SK-N-SH (cell line): ENCODE measurements around the gene ARPC5. TPM values are rescaled to one million over a fixed set of nuclear protein-coding genes. Genes with fewer than 3 reads are reported as not detected.
A peak's percentile ranks its signal among the peaks of the same experiment; 100 is the strongest.

Experiments
- CTCF ChIA-PET: fragments of 300-600, 350-600 bp; formaldehyde crosslinking; extraction: SDS; loops from one replicate; lab custom pipeline; 2021; lab: Yijun Ruan, JAX
- POLR2A ChIA-PET: fragments of 350-600 bp; sonication (Branson Sonifier 250); formaldehyde crosslinking; extraction: SDS; loops from one replicate; lab custom pipeline; 2020; ENCODE audit warnings: antibody characterized with exemption, inconsistent platforms; lab: Yijun Ruan, JAX
- DNase-seq: peaks from one replicate; pipeline ENCODE4 v3.0.0; 2012
- H2AFZ ChIP-seq: fragments of 200-600 bp; sonication (generic); 2 replicates; pipeline ENCODE4 v1.8.1; 2016; ENCODE audit warnings: antibody characterized with exemption, mild to moderate bottlenecking, low read depth
- H3F3A ChIP-seq: fragments of 200-600 bp; sonication (generic); replicated peaks from 2 replicates; pipeline ENCODE3; 2016; ENCODE audit warnings: antibody characterized with exemption, mild to moderate bottlenecking; ENCODE audit not compliant: insufficient read depth
- H3K27ac ChIP-seq, 2 experiments: fragments of 200-500 bp in 1 of 2; fragments of 200-600 bp in 1 of 2; sonication (Bioruptor generic) in 1 of 2; sonication (generic), shearing (Covaris generic) in 1 of 2; 2 replicates each; pipeline versions ENCODE4 v1.5.1 to v1.6.1; 2014 to 2016; ENCODE audit warnings: low read depth in 2 of 2, inconsistent platforms in 1 of 2, low read length in 1 of 2, mild to moderate bottlenecking in 1 of 2, mixed read lengths in 1 of 2
- H3K27me3 ChIP-seq: fragments of 200-600 bp; sonication (generic), shearing (Covaris generic); 2 replicates; pipeline ENCODE4 v1.6.1; 2016; ENCODE audit warnings: mixed run types; ENCODE audit not compliant: insufficient read depth
- H3K36me3 ChIP-seq, 2 experiments: fragments of 200-500 bp in 1 of 2; fragments of 200-600 bp in 1 of 2; sonication (Bioruptor generic) in 1 of 2; sonication (generic) in 1 of 2; replicated peaks in 1 of 2; 2 replicates each; pipeline versions ENCODE3 to v1.5.1; 2014 to 2016; ENCODE audit warnings: low read length in 1 of 2, mild to moderate bottlenecking in 1 of 2; ENCODE audit not compliant: insufficient read depth in 2 of 2, control insufficient read depth in 1 of 2
- H3K4me1 ChIP-seq, 2 experiments: fragments of 200-500 bp in 1 of 2; fragments of 200-600 bp in 1 of 2; sonication (Bioruptor generic) in 1 of 2; sonication (generic), shearing (Covaris generic) in 1 of 2; 2 replicates each; pipeline versions ENCODE4 v1.5.1 to v1.6.1; 2014 to 2016; ENCODE audit warnings: low read depth in 1 of 2, low read length in 1 of 2, mixed run types in 1 of 2; ENCODE audit not compliant: insufficient read depth in 2 of 2, control insufficient read depth in 1 of 2
- H3K4me2 ChIP-seq: fragments of 200-600 bp; sonication (generic), shearing (Covaris generic); 2 replicates; pipeline ENCODE4 v1.6.1; 2017; ENCODE audit warnings: mixed run types
- H3K4me3 ChIP-seq, 2 experiments: fragments of 200-500 bp in 1 of 2; fragments of 200-600 bp in 1 of 2; sonication (Bioruptor generic) in 1 of 2; sonication (generic), shearing (Covaris generic) in 1 of 2; 2 replicates each; pipeline versions ENCODE4 v1.5.1 to v1.8.1; 2014 to 2016; ENCODE audit warnings: low read depth in 2 of 2, inconsistent platforms in 1 of 2, low read length in 1 of 2, mild to moderate bottlenecking in 1 of 2, mixed read lengths in 1 of 2, moderate library complexity in 1 of 2
- H3K79me2 ChIP-seq: fragments of 200-600 bp; sonication (generic); 2 replicates; pipeline ENCODE4 v1.8.1; 2017; ENCODE audit warnings: mild to moderate bottlenecking; ENCODE audit not compliant: insufficient read depth
- H3K9ac ChIP-seq: fragments of 200-600 bp; sonication (generic); 2 replicates; pipeline ENCODE4 v1.6.1; 2017; ENCODE audit warnings: mixed run types
- H3K9me2 ChIP-seq: fragments of 200-600 bp; sonication (generic); 2 replicates; pipeline ENCODE4 v1.6.1; 2017; ENCODE audit warnings: mixed run types
- H3K9me3 ChIP-seq: fragments of 200-600 bp; sonication (generic); 2 replicates; pipeline ENCODE4 v1.6.1; 2017; ENCODE audit warnings: mixed run types, mild to moderate bottlenecking, moderate library complexity
- H4K20me1 ChIP-seq: fragments of 200-600 bp; sonication (generic); 2 replicates; pipeline ENCODE4 v1.6.1; 2017; ENCODE audit warnings: mild to moderate bottlenecking, mixed run types; ENCODE audit not compliant: insufficient read depth
- CHD2 ChIP-seq: fragments of 150-350 bp; IDR thresholded peaks from 2 replicates; pipeline ENCODE4 v1.6.1; 2018; ENCODE audit warnings: low read length; ENCODE audit not compliant: partially characterized antibody
- ELF1 ChIP-seq: IDR thresholded peaks from 2 replicates; pipeline ENCODE4 v1.4.0; 2012
- EZH2phosphoT487 ChIP-seq: fragments of 200-600 bp; sonication (generic); IDR thresholded peaks from 2 replicates; pipeline ENCODE4 v1.6.1; 2017; ENCODE audit warnings: low read depth, mixed run types, mild to moderate bottlenecking, antibody characterized with exemption, moderate library complexity, borderline replicate concordance
- FOSL2 ChIP-seq: IDR thresholded peaks from 2 replicates; pipeline ENCODE4 v1.4.0; 2012; ENCODE audit warnings: low read depth, mild to moderate bottlenecking, moderate library complexity, borderline replicate concordance
- FOXM1 ChIP-seq: IDR thresholded peaks from 2 replicates; pipeline ENCODE4 v1.4.0; 2012; ENCODE audit warnings: low read depth, mild to moderate bottlenecking
- GABPA ChIP-seq: IDR thresholded peaks from 2 replicates; pipeline ENCODE4 v1.4.0; 2012; ENCODE audit warnings: low read depth, mild to moderate bottlenecking
- IRF3 ChIP-seq: fragments of 150-350 bp; IDR thresholded peaks from 2 replicates; pipeline ENCODE4 v1.6.1; 2016; ENCODE audit warnings: mild to moderate bottlenecking, low read depth, low read length
- JUND ChIP-seq: IDR thresholded peaks from 2 replicates; pipeline ENCODE4 v1.4.0; 2012
- MXI1 ChIP-seq: IDR thresholded peaks from 2 replicates; pipeline ENCODE4 v1.6.1; 2012; ENCODE audit warnings: mild to moderate bottlenecking, low read depth, low read length, improper control_type of control experiment
- NFIC ChIP-seq: IDR thresholded peaks from 2 replicates; pipeline ENCODE4 v1.4.0; 2012; ENCODE audit warnings: borderline replicate concordance
- PBX3 ChIP-seq: IDR thresholded peaks from 2 replicates; pipeline ENCODE4; 2012
- POLR2AphosphoS5 ChIP-seq: IDR thresholded peaks from 2 replicates; pipeline ENCODE4 v1.6.1; 2012; ENCODE audit warnings: low read depth, low read length
- RCOR1 ChIP-seq: fragments of 150-350 bp; IDR thresholded peaks from 2 replicates; pipeline ENCODE4 v1.6.1; 2017; ENCODE audit warnings: antibody characterized with exemption, low read length
- RFX5 ChIP-seq: IDR thresholded peaks from 2 replicates; pipeline ENCODE4 v1.6.1; 2012; ENCODE audit warnings: mild to moderate bottlenecking, improper control_type of control experiment, low read length
- RXRA ChIP-seq: IDR thresholded peaks from 2 replicates; pipeline ENCODE4 v1.4.0; 2012; ENCODE audit warnings: low read depth, mild to moderate bottlenecking, borderline replicate concordance
- SIN3A ChIP-seq: IDR thresholded peaks from 2 replicates; pipeline ENCODE4 v1.6.1; 2012; ENCODE audit warnings: low read depth, mild to moderate bottlenecking, low read length, moderate library complexity, borderline replicate concordance
- SMC3 ChIP-seq: IDR thresholded peaks from 2 replicates; pipeline ENCODE4 v1.6.1; 2012; ENCODE audit warnings: low read depth, low read length, improper control_type of control experiment
- TAF1 ChIP-seq: IDR thresholded peaks from 2 replicates; pipeline ENCODE4 v1.6.1; 2012; ENCODE audit warnings: low read depth, mild to moderate bottlenecking, low read length, moderate library complexity, borderline replicate concordance
- TCF12 ChIP-seq: IDR thresholded peaks from 2 replicates; pipeline ENCODE4 v1.4.0; 2012
- TEAD4 ChIP-seq: IDR thresholded peaks from 2 replicates; pipeline ENCODE4 v1.4.0; 2012; ENCODE audit warnings: mild to moderate bottlenecking, borderline replicate concordance; ENCODE audit not compliant: insufficient read depth
- USF1 ChIP-seq: IDR thresholded peaks from 2 replicates; pipeline ENCODE4 v1.4.0; 2012; ENCODE audit warnings: low read depth, borderline replicate concordance
- USF2 ChIP-seq: fragments of 150-350 bp; IDR thresholded peaks from 2 replicates; pipeline ENCODE4 v1.6.1; 2017; ENCODE audit warnings: antibody characterized with exemption, low read length, low read depth, borderline replicate concordance
- YY1 ChIP-seq: IDR thresholded peaks from 2 replicates; pipeline ENCODE4 v1.4.0; 2012; ENCODE audit warnings: low read depth, mild to moderate bottlenecking
- WGBS: methylation state at CpG from one replicate; pipeline ENCODE4 v1.1.6; 2017; ENCODE audit warnings: low lambda C conversion rate; 5-methylcytosine and 5-hydroxymethylcytosine counted together
- polyA plus RNA-seq, 3 experiments: library from polyadenylated mRNA; depleted of rRNA; stranded (reverse); fragments of >200 nt; gene quantifications; 2 replicates each; pipeline ENCODE4 v1.2.3, GENCODE V29; 2012
- TF ChIP-seq, protein P1 (sequence below): IDR thresholded peaks from 2 replicates; pipeline ENCODE4 v1.4.0; 2012; ENCODE audit warnings: low read depth
- TF ChIP-seq, protein P2 (sequence below): fragments of 200-600 bp; sonication (generic); IDR thresholded peaks from 2 replicates; pipeline ENCODE4 v1.6.1; 2017; ENCODE audit warnings: antibody characterized with exemption, mild to moderate bottlenecking, moderate library complexity

Gene ARPC5
- polyA plus RNA-seq, 1 of the 3 experiments (the other 2 are of a cell fraction) = 66.8 TPM

DNA sequence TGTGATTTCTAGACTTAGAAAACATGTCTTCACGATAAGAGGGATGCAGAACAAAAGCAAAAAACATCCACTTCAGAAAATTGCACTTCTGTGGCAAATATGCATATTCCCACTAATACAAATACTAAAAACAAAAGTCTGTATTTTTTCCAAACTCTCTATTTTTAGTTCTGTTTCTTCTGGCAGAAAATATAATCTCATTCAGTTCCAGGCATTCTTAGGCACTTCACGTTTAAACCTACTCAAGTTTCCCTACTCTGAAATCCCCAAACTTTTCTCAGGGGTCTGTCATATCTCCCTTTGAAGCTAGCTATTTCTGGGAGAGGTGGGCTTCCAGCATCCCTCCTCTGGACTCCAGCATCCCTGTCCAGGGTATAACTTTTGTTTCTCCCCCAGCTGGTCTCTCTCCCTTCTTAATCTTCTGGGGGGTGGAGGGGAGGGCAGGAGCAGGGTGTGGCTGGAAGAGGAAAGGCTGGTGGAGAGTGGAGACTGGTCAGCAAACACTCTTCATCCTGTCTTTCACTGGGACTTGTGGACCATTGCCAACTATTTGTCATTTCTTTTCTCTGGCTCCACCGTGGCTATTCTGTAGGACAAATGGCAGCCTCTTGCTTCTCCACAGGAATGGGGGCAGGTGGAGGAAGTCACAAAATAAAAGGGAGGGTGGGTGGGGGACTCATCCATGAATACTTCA, 25.7 kb downstream of the ARPC5 start:
- H4K20me1 ChIP-seq = no peaks in the 10 kb centered on the region
- TF ChIP-seq USF1 (no peak), CHD2 (no peak), SIN3A (no peak), FOSL2 (no peak), YY1 (no peak), RFX5 (no peak), POLR2AphosphoS5 (no peak), GABPA (no peak), RXRA (no peak), USF2 (no peak), SMC3 (no peak), FOXM1 (no peak), RCOR1 (0 out of 2 replicates have a peak, but pooled peaks have one; percentile 0), MXI1 (no peak), ELF1 (no peak), IRF3 (no peak), EZH2phosphoT487 (no peak), JUND (no peak), TAF1 (no peak), PBX3 (peak; percentile 43), TEAD4 (no peak), NFIC (0 out of 2 replicates have a peak, but pooled peaks have one; percentile 19), TCF12 (0 out of 2 replicates have a peak, but pooled peaks have one; percentile 4)
- TF ChIP-seq, protein P1, sequence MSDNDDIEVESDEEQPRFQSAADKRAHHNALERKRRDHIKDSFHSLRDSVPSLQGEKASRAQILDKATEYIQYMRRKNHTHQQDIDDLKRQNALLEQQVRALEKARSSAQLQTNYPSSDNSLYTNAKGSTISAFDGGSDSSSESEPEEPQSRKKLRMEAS = no peak
- TF ChIP-seq, protein P2, sequence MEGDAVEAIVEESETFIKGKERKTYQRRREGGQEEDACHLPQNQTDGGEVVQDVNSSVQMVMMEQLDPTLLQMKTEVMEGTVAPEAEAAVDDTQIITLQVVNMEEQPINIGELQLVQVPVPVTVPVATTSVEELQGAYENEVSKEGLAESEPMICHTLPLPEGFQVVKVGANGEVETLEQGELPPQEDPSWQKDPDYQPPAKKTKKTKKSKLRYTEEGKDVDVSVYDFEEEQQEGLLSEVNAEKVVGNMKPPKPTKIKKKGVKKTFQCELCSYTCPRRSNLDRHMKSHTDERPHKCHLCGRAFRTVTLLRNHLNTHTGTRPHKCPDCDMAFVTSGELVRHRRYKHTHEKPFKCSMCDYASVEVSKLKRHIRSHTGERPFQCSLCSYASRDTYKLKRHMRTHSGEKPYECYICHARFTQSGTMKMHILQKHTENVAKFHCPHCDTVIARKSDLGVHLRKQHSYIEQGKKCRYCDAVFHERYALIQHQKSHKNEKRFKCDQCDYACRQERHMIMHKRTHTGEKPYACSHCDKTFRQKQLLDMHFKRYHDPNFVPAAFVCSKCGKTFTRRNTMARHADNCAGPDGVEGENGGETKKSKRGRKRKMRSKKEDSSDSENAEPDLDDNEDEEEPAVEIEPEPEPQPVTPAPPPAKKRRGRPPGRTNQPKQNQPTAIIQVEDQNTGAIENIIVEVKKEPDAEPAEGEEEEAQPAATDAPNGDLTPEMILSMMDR = no peak
- no peaks in the 10 kb centered on the region for H3K9me2 ChIP-seq
- H3F3A ChIP-seq = peaks cover 26% of the 10 kb centered on the region
- peak overlapping the region in 1 of 2 experiments; percentile 40; a peak in 2 of 4 replicates for H3K4me3 ChIP-seq
- H3K27ac ChIP-seq = peak overlapping the region; percentile 94 to 98
- H3K9me3 ChIP-seq = no peaks in the 10 kb centered on the region
- CTCF ChIA-PET = interaction anchor here (0.5 to 2.8 kb wide), 21 partner anchors 9 to 609 kb away, joined by 3 to 19 read pairs (median 4); partner anchors contain the start of gene ARPC5
- no peaks in the 10 kb centered on the region for H3K27me3 ChIP-seq
- DNase-seq = no peak
- H3K36me3 ChIP-seq = no peaks in the 10 kb centered on the region
- POLR2A ChIA-PET = interaction anchor here (0.6 kb wide), 1 partner anchor 504 kb away, joined by 3 read pairs; no protein-coding TSS in a partner anchor
- peak overlapping the region; percentile 68; the same call in 1 of the 2 replicates for H2AFZ ChIP-seq
- H3K4me1 ChIP-seq = peaks cover 14 to 20% of the 10 kb centered on the region in 2 experiments
- 5% methylated on average over 3 of the region's 3 CpGs for WGBS
- peak overlapping the region; percentile 78 for H3K9ac ChIP-seq
- H3K79me2 ChIP-seq = no peaks in the 10 kb centered on the region
- peak overlapping the region; percentile 66 for H3K4me2 ChIP-seq
